HEK293 (cell line): ENCODE measurements around the gene SPTA1.

Source experiments
- CTCF ChIA-PET: fragments of 350-600 bp; formaldehyde crosslinking; extraction: SDS; loops from one replicate; lab custom pipeline; 2021; ENCODE audit warnings: antibody characterized with exemption; lab: Yijun Ruan, JAX
- POLR2A ChIA-PET: fragments of 300-600 bp; formaldehyde crosslinking; extraction: SDS; loops from one replicate; lab custom pipeline; 2020; ENCODE audit warnings: antibody characterized with exemption, inconsistent platforms; lab: Yijun Ruan, JAX
- H3K27ac ChIP-seq: fragments of 200-500 bp; sonication (Bioruptor generic); 2 replicates; pipeline ENCODE4 v1.5.1; 2014; ENCODE audit warnings: low read depth, low read length, control low read depth, inconsistent platforms; ENCODE audit errors: extremely low read depth
- H3K36me3 ChIP-seq, 2 experiments: fragments of 200-500 bp in 1 of 2; sonication (Bioruptor generic) in 1 of 2; 1 replicate in 1 of 2; 2 replicates in 1 of 2; pipeline ENCODE4 v1.5.1; 2014 to 2017; ENCODE audit warnings: inconsistent platforms in 2 of 2, low read length in 2 of 2; ENCODE audit not compliant: control insufficient read depth in 2 of 2, insufficient read depth in 1 of 2
- H3K4me1 ChIP-seq: fragments of 200-500 bp; sonication (Bioruptor generic); 2 replicates; pipeline ENCODE4 v1.5.1; 2014; ENCODE audit warnings: mild to moderate bottlenecking, low read length, inconsistent platforms; ENCODE audit not compliant: control insufficient read depth, insufficient read depth
- H3K4me3 ChIP-seq: 2 replicates; pipeline ENCODE4 v1.5.1; 2011; ENCODE audit warnings: low read depth, mild to moderate bottlenecking, control low read depth, low read length, moderate library complexity
- H3K9me3 ChIP-seq: fragments of 200-500 bp; sonication (Bioruptor generic); 2 replicates; pipeline ENCODE4 v1.5.1; 2014; ENCODE audit warnings: low read depth, low read length, inconsistent platforms; ENCODE audit not compliant: control insufficient read depth, insufficient read depth
- BCL11B ChIP-seq: fragments of 450-650 bp; formaldehyde crosslinking; IDR thresholded peaks from 2 replicates; pipeline ENCODE4 v1.5.1; 2016; ENCODE audit warnings: low read depth, missing biosample characterization, missing genetic modification characterization
- GLI4 ChIP-seq: fragments of 450-650 bp; formaldehyde crosslinking; IDR thresholded peaks from 2 replicates; pipeline ENCODE4 v1.5.1; 2016; ENCODE audit warnings: missing biosample characterization, missing genetic modification characterization
- HOXD13 ChIP-seq: sonication (generic); formaldehyde crosslinking; IDR thresholded peaks from 2 replicates; pipeline ENCODE4 v1.8.0; 2022; ENCODE audit warnings: missing genetic modification reagents, borderline replicate concordance
- KLF7 ChIP-seq: fragments of 450-650 bp; formaldehyde crosslinking; IDR thresholded peaks from 2 replicates; pipeline ENCODE4 v1.5.1; 2016; ENCODE audit warnings: missing biosample characterization, missing genetic modification characterization, borderline replicate concordance
- MZF1 ChIP-seq: fragments of 450-650 bp; formaldehyde crosslinking; IDR thresholded peaks from 2 replicates; pipeline ENCODE4 v1.5.1; 2017; ENCODE audit warnings: missing biosample characterization, missing genetic modification characterization, borderline replicate concordance
- OSR2 ChIP-seq: fragments of 450-650 bp; formaldehyde crosslinking; IDR thresholded peaks from 2 replicates; pipeline ENCODE4 v1.5.1; 2016; ENCODE audit warnings: missing biosample characterization, missing genetic modification characterization
- TCF7L2 ChIP-seq: IDR thresholded peaks from 2 replicates; pipeline ENCODE4 v1.6.1; 2011; ENCODE audit warnings: low read depth, mild to moderate bottlenecking, inconsistent platforms, low read length, moderate library complexity, borderline replicate concordance
- ZFP3 ChIP-seq: fragments of 450-650 bp; formaldehyde crosslinking; IDR thresholded peaks from 2 replicates; pipeline ENCODE4 v1.5.1; 2016; ENCODE audit warnings: low read depth, missing biosample characterization, missing genetic modification characterization
- ZNF155 ChIP-seq: fragments of 450-650 bp; formaldehyde crosslinking; IDR thresholded peaks from 2 replicates; pipeline ENCODE4 v1.5.1; 2016; ENCODE audit warnings: missing biosample characterization, missing genetic modification characterization
- ZNF19 ChIP-seq: fragments of 450-650 bp; formaldehyde crosslinking; IDR thresholded peaks from 2 replicates; pipeline ENCODE4; 2016; ENCODE audit warnings: missing biosample characterization, missing genetic modification characterization, low read depth
- ZNF292 ChIP-seq: fragments of 450-650 bp; formaldehyde crosslinking; IDR thresholded peaks from 2 replicates; pipeline ENCODE4 v1.5.1; 2016; ENCODE audit warnings: low read depth, missing biosample characterization, missing genetic modification characterization, borderline replicate concordance
- ZNF354C ChIP-seq: fragments of 450-650 bp; formaldehyde crosslinking; IDR thresholded peaks from 2 replicates; pipeline ENCODE4 v1.5.1; 2016; ENCODE audit warnings: missing biosample characterization, missing genetic modification characterization, low read depth, borderline replicate concordance
- ZNF362 ChIP-seq: fragments of 450-650 bp; formaldehyde crosslinking; IDR thresholded peaks from 2 replicates; pipeline ENCODE4 v1.5.1; 2016; ENCODE audit warnings: missing biosample characterization, missing genetic modification characterization
- ZNF366 ChIP-seq: fragments of 450-650 bp; formaldehyde crosslinking; conservative IDR thresholded peaks from 2 replicates; pipeline ENCODE4 v1.5.1; 2016; ENCODE audit warnings: missing biosample characterization, missing genetic modification characterization
- ZNF48 ChIP-seq: fragments of 450-650 bp; formaldehyde crosslinking; IDR thresholded peaks from 2 replicates; pipeline ENCODE4 v1.5.1; 2016; ENCODE audit warnings: missing biosample characterization, missing genetic modification characterization
- ZNF510 ChIP-seq: fragments of 450-650 bp; formaldehyde crosslinking; IDR thresholded peaks from 2 replicates; pipeline ENCODE4 v1.5.1; 2018; ENCODE audit warnings: mild to moderate bottlenecking, missing genetic modification characterization, missing biosample characterization; ENCODE audit not compliant: insufficient replicate concordance
- ZNF518A ChIP-seq: fragments of 450-650 bp; formaldehyde crosslinking; conservative IDR thresholded peaks from 2 replicates; pipeline ENCODE4 v1.5.1; 2016; ENCODE audit warnings: low read depth, missing biosample characterization, missing genetic modification characterization
- ZNF639 ChIP-seq: fragments of 450-650 bp; formaldehyde crosslinking; IDR thresholded peaks from 2 replicates; pipeline ENCODE4 v1.5.1; 2016; ENCODE audit warnings: missing biosample characterization, missing genetic modification characterization
- ZNF654 ChIP-seq: fragments of 450-650 bp; formaldehyde crosslinking; IDR thresholded peaks from 2 replicates; pipeline ENCODE4 v1.5.1; 2016; ENCODE audit warnings: low read depth, missing biosample characterization, missing genetic modification characterization
- ZNF692 ChIP-seq: fragments of 450-650 bp; formaldehyde crosslinking; IDR thresholded peaks from 2 replicates; pipeline ENCODE4 v1.5.1; 2016; ENCODE audit warnings: missing biosample characterization, missing genetic modification characterization
- ZNF785 ChIP-seq: fragments of 450-650 bp; formaldehyde crosslinking; IDR thresholded peaks from 2 replicates; pipeline ENCODE4 v1.5.1; 2016; ENCODE audit warnings: missing biosample characterization, missing genetic modification characterization
- ZNF830 ChIP-seq: fragments of 450-650 bp; IDR thresholded peaks from 2 replicates; pipeline ENCODE4 v1.5.0; 2018; ENCODE audit warnings: missing biosample characterization, missing genetic modification characterization, low read depth, mild to moderate bottlenecking, moderate library complexity
- ZSCAN16 ChIP-seq: fragments of 450-650 bp; formaldehyde crosslinking; IDR thresholded peaks from 2 replicates; pipeline ENCODE4 v1.5.1; 2016; ENCODE audit warnings: missing biosample characterization, missing genetic modification characterization
- ZSCAN23 ChIP-seq: fragments of 450-650 bp; formaldehyde crosslinking; IDR thresholded peaks from 2 replicates; pipeline ENCODE4 v1.5.1; 2016; ENCODE audit warnings: missing biosample characterization, missing genetic modification characterization
- ZXDB ChIP-seq: fragments of 450-650 bp; formaldehyde crosslinking; IDR thresholded peaks from 2 replicates; pipeline ENCODE4 v1.5.1; 2016; ENCODE audit warnings: missing biosample characterization, missing genetic modification characterization

The SPTA1 gene

GRCh38 chr1:158730453-158730852, 43.9 kb upstream of the SPTA1 start (continued):
- no peak for TF ChIP-seq ZNF362 (tag by site-specific recombination)

GRCh38 chr1:158728510-158729225, 42.2 kb upstream of the SPTA1 start:
- H3K4me3 ChIP-seq = no peak overlapping the region
- ChIA-PET CTCF (no interaction called here), POLR2A (no interaction called here)

GRCh38 chr1:158724442-158724841, 37.9 kb upstream of the SPTA1 start:
- POLR2A ChIA-PET = no interaction called here
- no peak for TF ChIP-seq KLF7
- TF ChIP-seq ZSCAN23 (tag by site-specific recombination) = no peak
- TF ChIP-seq OSR2 = no peak
- no peak for TF ChIP-seq ZFP3 (tag by site-specific recombination)
- no peak for TF ChIP-seq ZSCAN16 (tag by site-specific recombination)
- TF ChIP-seq GLI4 (tag by site-specific recombination) = no peak
- no peak for TF ChIP-seq ZNF510 (tag by site-specific recombination)
- no peak for TF ChIP-seq ZNF518A (tag by site-specific recombination)
- no peak for TF ChIP-seq ZNF292 (tag by site-specific recombination)
- no peak for TF ChIP-seq ZNF692 (tag by site-specific recombination)

More at GRCh38 chr1:158728510-158729225, 42.2 kb upstream of the SPTA1 start:
- Histone ChIP-seq H3K9me3 (no peaks in the 10 kb centered on the region), H3K4me1 (no peaks in the 10 kb centered on the region), H3K36me3 (no peaks in the 10 kb centered on the region), H3K27ac (no peak overlapping the region)
- TF ChIP-seq ZNF48 (no peak), ZNF366 (tag by site-specific recombination) (no peak), ZNF785 (no peak), ZNF830 (tag by site-specific recombination) (no peak), ZXDB (tag by site-specific recombination) (no peak), ZNF354C (tag by site-specific recombination) (no peak), ZNF155 (no peak), MZF1 (no peak), ZNF19 (tag by site-specific recombination) (no peak), TCF7L2 (no peak), BCL11B (tag by site-specific recombination) (no peak), ZNF639 (tag by site-specific recombination) (no peak), ZNF692 (tag by site-specific recombination) (no peak), ZNF654 (no peak), HOXD13 (CRISPR knock-in tag) (no peak)

More at GRCh38 chr1:158724442-158724841, 37.9 kb upstream of the SPTA1 start:
- Histone ChIP-seq H3K27ac (no peak overlapping the region), H3K4me3 (no peak overlapping the region), H3K4me1 (no peaks in the 10 kb centered on the region), H3K36me3 (no peaks in the 10 kb centered on the region), H3K9me3 (no peaks in the 10 kb centered on the region)
- CTCF ChIA-PET = no interaction called here
